Vagina (tissue), 2 donors: ENCODE data around the gene GRK5. TPM values are rescaled to one million over a fixed set of nuclear protein-coding genes. Genes with fewer than 3 reads are reported as not detected.
A peak's percentile ranks its signal among the peaks of the same experiment; 100 is the strongest.

Experiments used
- DNase-seq, 2 donors: peaks; one replicate each; pipeline ENCODE4 v3.0.0-alpha.2; 2017; ENCODE audit errors: extremely low spot score in 2 of 2
- H3K27ac ChIP-seq: fragments of 200-600 bp; sonication (generic); one replicate; pipeline ENCODE4 v1.5.1; 2019
- H3K27me3 ChIP-seq: fragments of 200-600 bp; sonication (generic); one replicate; pipeline ENCODE4 v1.5.1; 2019
- H3K36me3 ChIP-seq, 2 donors: fragments of 200-600 bp; sonication (generic); one replicate each; pipeline ENCODE4 v1.5.1; 2017 to 2019
- H3K4me1 ChIP-seq: fragments of 200-600 bp; sonication (generic); one replicate; pipeline ENCODE4 v1.5.1; 2019
- H3K4me3 ChIP-seq, 2 donors: fragments of 200-600 bp; sonication (generic); 1 replicate in 1 of 2; 2 replicates in 1 of 2; pipeline ENCODE4 v1.5.1; 2016 to 2019
- H3K9me3 ChIP-seq: fragments of 200-600 bp; sonication (generic); one replicate; pipeline ENCODE4 v1.5.1; 2019
- POLR2A ChIP-seq, 2 donors: fragments of 450-650 bp; IDR thresholded peaks; one replicate each; pipeline ENCODE4 v1.6.1; 2017; ENCODE audit warnings: antibody characterized with exemption in 2 of 2, mild to moderate bottlenecking in 2 of 2, moderate library complexity in 2 of 2
- POLR2AphosphoS5 ChIP-seq, 2 donors: sonication (generic); formaldehyde crosslinking; IDR thresholded peaks; one replicate each; pipeline ENCODE4 v1.9.0; 2017; ENCODE audit warnings: antibody characterized with exemption in 2 of 2, mild to moderate bottlenecking in 2 of 2, low read depth in 1 of 2; ENCODE audit not compliant: insufficient read depth in 1 of 2
- intact Hi-C: fragments of 100-400 bp; cut with DNase I; formaldehyde crosslinking; loops from one replicate; pipeline ENCODE4 v1.15.1; 2023
- total RNA-seq: library from RNA; depleted of rRNA; stranded (reverse); fragments of >200 nt; gene quantifications from one replicate; pipeline ENCODE4 v1.2.3, GENCODE V29; 2016
- TF ChIP-seq, protein P1 (sequence below), 3 experiments: fragments of 450-650 bp in 2 of 3; fragments of 200-600 bp in 1 of 3; sonication (generic) in 1 of 3; IDR thresholded peaks; one replicate each; pipeline ENCODE4 v1.5.1; 2017 to 2019; ENCODE audit warnings: antibody characterized with exemption in 3 of 3, mild to moderate bottlenecking in 2 of 3, moderate library complexity in 2 of 3

The GRK5 gene
- total RNA-seq, 1 donor from 2014 or later: 16.5 TPM

GRCh38 chr10:119447823-119448546 is 240.6 kb downstream of the GRK5 start:
- DNase-seq: no peak
- peaks cover 5% of the 10 kb centered on the region for H3K4me1 ChIP-seq
- no peaks in the 10 kb centered on the region for H3K36me3 ChIP-seq
- H3K4me3 ChIP-seq: no peak overlapping the region
- TF ChIP-seq POLR2AphosphoS5 (IDR thresholded peaks at IDR 0.05; ENCODE audit: insufficient read depth in 1 of 2, low read depth in 1 of 2) (no peak), POLR2A (IDR thresholded peaks at IDR 0.05) (no peak)
- TF ChIP-seq, protein P1, sequence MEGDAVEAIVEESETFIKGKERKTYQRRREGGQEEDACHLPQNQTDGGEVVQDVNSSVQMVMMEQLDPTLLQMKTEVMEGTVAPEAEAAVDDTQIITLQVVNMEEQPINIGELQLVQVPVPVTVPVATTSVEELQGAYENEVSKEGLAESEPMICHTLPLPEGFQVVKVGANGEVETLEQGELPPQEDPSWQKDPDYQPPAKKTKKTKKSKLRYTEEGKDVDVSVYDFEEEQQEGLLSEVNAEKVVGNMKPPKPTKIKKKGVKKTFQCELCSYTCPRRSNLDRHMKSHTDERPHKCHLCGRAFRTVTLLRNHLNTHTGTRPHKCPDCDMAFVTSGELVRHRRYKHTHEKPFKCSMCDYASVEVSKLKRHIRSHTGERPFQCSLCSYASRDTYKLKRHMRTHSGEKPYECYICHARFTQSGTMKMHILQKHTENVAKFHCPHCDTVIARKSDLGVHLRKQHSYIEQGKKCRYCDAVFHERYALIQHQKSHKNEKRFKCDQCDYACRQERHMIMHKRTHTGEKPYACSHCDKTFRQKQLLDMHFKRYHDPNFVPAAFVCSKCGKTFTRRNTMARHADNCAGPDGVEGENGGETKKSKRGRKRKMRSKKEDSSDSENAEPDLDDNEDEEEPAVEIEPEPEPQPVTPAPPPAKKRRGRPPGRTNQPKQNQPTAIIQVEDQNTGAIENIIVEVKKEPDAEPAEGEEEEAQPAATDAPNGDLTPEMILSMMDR (IDR thresholded peaks at IDR 0.05): no peak
- H3K27ac ChIP-seq: no peak overlapping the region
- intact Hi-C loops: no loop called here
- no peaks in the 10 kb centered on the region for H3K9me3 ChIP-seq
- H3K27me3 ChIP-seq: no peaks in the 10 kb centered on the region

DNA sequence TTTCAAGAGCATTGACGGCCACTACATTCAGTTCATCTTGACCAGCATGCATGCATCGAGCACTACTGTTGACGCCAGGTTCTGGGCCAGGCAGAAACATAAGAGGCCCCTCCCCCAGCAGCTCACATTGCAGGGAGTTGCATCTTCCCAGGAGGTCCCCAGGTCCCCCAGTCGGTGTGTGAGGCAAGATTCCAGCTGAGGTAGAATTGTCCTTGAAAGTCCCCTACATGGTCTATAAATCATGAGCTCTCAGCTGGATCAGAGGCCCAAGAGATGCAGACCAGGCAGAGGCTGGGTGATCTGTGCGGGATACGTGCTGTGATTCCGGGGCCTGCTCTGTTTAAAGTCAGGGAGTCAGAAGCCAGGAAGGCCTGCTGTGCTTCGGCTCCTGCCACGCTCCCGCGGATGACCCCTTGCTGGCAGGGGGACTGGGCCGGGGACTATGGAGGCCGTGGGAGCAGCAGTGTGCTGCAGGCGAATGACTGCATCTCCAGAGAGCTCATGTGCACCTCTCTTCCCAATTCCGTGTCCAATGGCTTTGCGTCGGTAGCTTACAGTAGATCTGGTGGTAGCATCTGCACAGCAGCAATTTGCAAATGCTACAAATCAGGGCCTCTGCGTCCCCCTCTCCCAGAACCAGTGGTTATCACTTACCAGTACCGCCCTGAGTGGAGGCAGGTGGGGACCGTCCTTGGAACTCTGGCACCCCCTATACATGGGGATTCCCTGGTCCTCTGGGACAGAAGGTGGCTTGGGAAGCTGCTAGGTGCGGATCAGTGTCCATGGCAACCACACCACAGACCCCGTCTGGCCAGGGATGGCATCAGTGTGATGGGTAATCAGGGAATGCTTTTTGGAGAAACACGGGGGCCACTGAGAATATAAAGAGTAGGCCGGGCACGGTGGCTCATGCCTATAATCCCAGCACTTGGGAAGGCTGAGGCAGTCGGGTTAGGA is 241.5 kb downstream of the GRK5 start:
- Histone ChIP-seq H3K9me3 (no peaks in the 10 kb centered on the region), H3K36me3 (no peaks in the 10 kb centered on the region), H3K4me3 (no peak overlapping the region), H3K4me1 (peaks cover 5% of the 10 kb centered on the region), H3K27me3 (no peaks in the 10 kb centered on the region), H3K27ac (no peak overlapping the region)
- DNase-seq: no peak
- intact Hi-C loops: no loop called here
- TF ChIP-seq, protein P1 (IDR thresholded peaks at IDR 0.05): no peak
- TF ChIP-seq POLR2AphosphoS5 (IDR thresholded peaks at IDR 0.05; ENCODE audit: insufficient read depth in 1 of 2, low read depth in 1 of 2) (no peak), POLR2A (IDR thresholded peaks at IDR 0.05) (no peak)

DNA sequence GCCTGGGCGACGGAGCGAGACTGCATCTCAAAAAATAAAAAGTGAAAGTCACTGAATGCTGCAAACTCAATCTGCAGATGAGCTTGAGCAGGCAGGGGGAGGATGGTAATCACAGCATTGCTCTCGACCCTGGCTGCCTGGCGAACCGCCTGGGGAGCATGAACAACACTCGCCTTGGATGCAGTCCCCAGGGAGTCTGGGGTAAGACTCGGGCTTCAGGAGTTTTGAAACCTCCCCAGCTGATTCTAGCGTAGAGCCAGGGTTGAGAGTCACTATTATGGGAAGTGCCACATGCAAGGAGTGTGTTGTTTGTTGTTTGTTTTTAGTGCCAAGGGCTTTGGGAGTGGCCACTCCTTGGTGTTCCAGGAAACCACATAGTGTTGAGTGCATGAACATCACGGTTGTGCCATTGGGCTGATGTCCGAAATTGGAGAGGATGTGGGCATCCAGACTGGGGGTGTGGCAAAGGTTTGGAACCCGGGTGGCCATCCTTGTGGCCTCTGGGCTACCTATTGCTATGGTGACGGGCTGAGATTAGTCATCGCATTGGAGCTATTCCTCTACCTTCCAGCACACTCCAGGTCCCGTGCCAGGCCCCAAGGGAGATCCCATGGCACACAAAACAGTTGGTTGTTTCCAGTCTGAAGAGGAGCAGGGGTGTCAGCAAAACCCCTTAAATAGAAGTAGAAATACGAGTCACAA is 242.5 kb downstream of the GRK5 start:
- no peaks in the 10 kb centered on the region for H3K27me3 ChIP-seq
- H3K36me3 ChIP-seq: no peaks in the 10 kb centered on the region
- no peak for DNase-seq

GRCh38 chr10:119450606-119451299 is 243.4 kb downstream of the GRK5 start:
- no peak overlapping the region for H3K27ac ChIP-seq
- H3K36me3 ChIP-seq: no peaks in the 10 kb centered on the region
- TF ChIP-seq POLR2A (IDR thresholded peaks at IDR 0.05) (no peak), POLR2AphosphoS5 (IDR thresholded peaks at IDR 0.05; ENCODE audit: insufficient read depth in 1 of 2, low read depth in 1 of 2) (no peak)
- TF ChIP-seq, protein P1 (IDR thresholded peaks at IDR 0.05): no peak
- no peaks in the 10 kb centered on the region for H3K27me3 ChIP-seq
- no peak overlapping the region for H3K4me3 ChIP-seq
- intact Hi-C loops: no loop called here
- H3K9me3 ChIP-seq: no peaks in the 10 kb centered on the region
- H3K4me1 ChIP-seq: peaks cover 5% of the 10 kb centered on the region
- DNase-seq: no peak

More for the DNA sequence above, 242.5 kb downstream of the GRK5 start:
- TF ChIP-seq, protein P1 (IDR thresholded peaks at IDR 0.05): no peak
- TF ChIP-seq POLR2AphosphoS5 (IDR thresholded peaks at IDR 0.05; ENCODE audit: insufficient read depth in 1 of 2, low read depth in 1 of 2): peak in 1 of 2 donors; percentile 30
- Histone ChIP-seq H3K4me3 (no peak overlapping the region), H3K27ac (no peak overlapping the region), H3K4me1 (peaks cover 5% of the 10 kb centered on the region), H3K9me3 (no peaks in the 10 kb centered on the region)
- intact Hi-C loops: no loop called here
